Esophagus squamous epithelium (tissue), 4 donors: ENCODE data around the gene AANAT.

Source experiments
- POLR2A ChIP-seq, 4 donors: fragments of 450-650 bp; IDR thresholded peaks; one replicate each; pipeline ENCODE4 v1.6.1; 2017; ENCODE audit warnings: antibody characterized with exemption in 4 of 4, mild to moderate bottlenecking in 4 of 4, moderate library complexity in 3 of 4
- TF ChIP-seq, protein P1 (sequence below), 6 experiments: fragments of 450-650 bp in 4 of 6; fragments of 200-600 bp in 2 of 6; sonication (generic) in 2 of 6; IDR thresholded peaks; one replicate each; pipeline ENCODE4 v1.5.1; 2016 to 2019; ENCODE audit warnings: antibody characterized with exemption in 6 of 6, mild to moderate bottlenecking in 4 of 6, moderate library complexity in 4 of 6

GRCh38 chr17:76461765-76462555 lies 5.4 kb upstream of the AANAT start:
- TF ChIP-seq, protein P1, sequence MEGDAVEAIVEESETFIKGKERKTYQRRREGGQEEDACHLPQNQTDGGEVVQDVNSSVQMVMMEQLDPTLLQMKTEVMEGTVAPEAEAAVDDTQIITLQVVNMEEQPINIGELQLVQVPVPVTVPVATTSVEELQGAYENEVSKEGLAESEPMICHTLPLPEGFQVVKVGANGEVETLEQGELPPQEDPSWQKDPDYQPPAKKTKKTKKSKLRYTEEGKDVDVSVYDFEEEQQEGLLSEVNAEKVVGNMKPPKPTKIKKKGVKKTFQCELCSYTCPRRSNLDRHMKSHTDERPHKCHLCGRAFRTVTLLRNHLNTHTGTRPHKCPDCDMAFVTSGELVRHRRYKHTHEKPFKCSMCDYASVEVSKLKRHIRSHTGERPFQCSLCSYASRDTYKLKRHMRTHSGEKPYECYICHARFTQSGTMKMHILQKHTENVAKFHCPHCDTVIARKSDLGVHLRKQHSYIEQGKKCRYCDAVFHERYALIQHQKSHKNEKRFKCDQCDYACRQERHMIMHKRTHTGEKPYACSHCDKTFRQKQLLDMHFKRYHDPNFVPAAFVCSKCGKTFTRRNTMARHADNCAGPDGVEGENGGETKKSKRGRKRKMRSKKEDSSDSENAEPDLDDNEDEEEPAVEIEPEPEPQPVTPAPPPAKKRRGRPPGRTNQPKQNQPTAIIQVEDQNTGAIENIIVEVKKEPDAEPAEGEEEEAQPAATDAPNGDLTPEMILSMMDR (IDR thresholded peaks at IDR 0.05) = no peak
- TF ChIP-seq POLR2A (IDR thresholded peaks at IDR 0.05) = no peak
